ENCODE results near the gene SEMA5A. TPM values are rescaled to one million over a fixed set of nuclear protein-coding genes. Genes with fewer than 3 reads are reported as not detected.

Gene SEMA5A
- total and polyA plus RNA-seq, 2 of the 8 experiments (the other 6 are each of a cell fraction or from before 2014, with no cell fraction given): 5.3 to 8.9 TPM

DNA sequence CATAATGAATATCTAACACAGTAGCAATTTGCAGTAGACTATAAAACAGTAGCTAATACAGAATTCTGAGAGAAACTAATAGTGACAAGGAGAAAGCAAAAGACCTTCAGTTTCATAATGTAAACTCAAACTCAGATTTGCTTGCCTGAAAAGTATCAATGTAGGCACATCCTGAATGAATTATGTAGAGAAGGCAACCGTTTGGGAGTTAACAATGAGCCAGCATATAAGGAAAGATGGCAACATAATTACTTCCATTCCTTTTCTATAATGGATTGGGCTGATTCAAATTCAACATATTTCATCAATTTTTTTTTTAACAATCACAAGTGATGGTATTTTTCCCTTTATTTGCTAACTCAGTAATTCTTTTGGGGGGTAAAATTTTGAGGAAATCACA lies 261.6 kb downstream of the SEMA5A start:
- no peak overlapping the region for H2BK5ac ChIP-seq (ENCODE audit: low read depth, low read length)
- ChIA-PET POLR2A (ENCODE audit: partially characterized antibody) (no interaction called here), CTCF (ENCODE audit: partially characterized antibody) (interaction anchor here (0.7 to 1.7 kb wide), 3 partner anchors 17 to 657 kb away, joined by 3 to 5 read pairs (median 3); no protein-coding TSS in a partner anchor)
- DNase-seq (ENCODE audit: low read depth in 1 of 2, low spot score in 2 of 2) (no peak), FAIRE-seq (no peak)
- H3K14ac ChIP-seq (ENCODE audit: insufficient read length): no peak overlapping the region
- no peak overlapping the region for H4K8ac ChIP-seq (ENCODE audit: extremely low read depth, insufficient read depth, low read length)
- H3K27me3 ChIP-seq (replicated peaks in 1 of 4; ENCODE audit: control insufficient read depth in 3 of 4, extremely low read depth in 1 of 4, insufficient read depth in 3 of 4, low read length in 3 of 4): no peaks in the 10 kb centered on the region
- no peaks in the 10 kb centered on the region for H3K79me2 ChIP-seq (ENCODE audit: control insufficient read depth in 1 of 2, insufficient read depth in 2 of 2, low read length in 2 of 2)
- H3K4me1 ChIP-seq (replicated peaks in 1 of 4; ENCODE audit: control insufficient read depth in 3 of 4, insufficient read depth in 4 of 4, low read length in 3 of 4): no peaks in the 10 kb centered on the region
- no peak overlapping the region for H2BK15ac ChIP-seq (ENCODE audit: low read length)
- H3K9ac ChIP-seq (replicated peaks in 1 of 4; ENCODE audit: extremely low read depth in 1 of 4, low read depth in 3 of 4, low read length in 3 of 4): no peak overlapping the region
- no peak overlapping the region for H2BK20ac ChIP-seq (ENCODE audit: low read length)
- 87% methylated on average over 1 of the region's 1 CpG; no CpG with 5 or more reads in 1 of the 2 experiments for WGBS, 2 experiments (ENCODE audit: extremely low coverage in 1 of 2, insufficient coverage in 1 of 2, insufficient read length in 1 of 2, insufficient replicate concordance in 2 of 2, low coverage in 1 of 2, low lambda C conversion rate in 2 of 2, missing lambda C conversion rate in 1 of 2)
- H3K9me3 ChIP-seq (ENCODE audit: insufficient read depth in 2 of 2, low read depth in 1 of 2, low read length in 1 of 2): no peaks in the 10 kb centered on the region; a peak in 1 of 4 replicates
- H3K36me3 ChIP-seq (ENCODE audit: control insufficient read depth in 2 of 4, insufficient read depth in 4 of 4, low read length in 3 of 4): no peaks in the 10 kb centered on the region
- H2BK12ac ChIP-seq (ENCODE audit: low read depth, low read length): no peak overlapping the region
- H3K56ac ChIP-seq (replicated peaks; ENCODE audit: insufficient read length, low read depth, low read length): no peak overlapping the region
- no peak overlapping the region for H3K18ac ChIP-seq (ENCODE audit: extremely low read depth, low read length)
- no peaks in the 10 kb centered on the region for H4K20me1 ChIP-seq (replicated peaks in 1 of 2; ENCODE audit: control insufficient read depth in 1 of 2, insufficient read depth in 2 of 2, low read length in 2 of 2)
- H2AFZ ChIP-seq (ENCODE audit: low read length): no peak overlapping the region
- no peaks in the 10 kb centered on the region for H3K23me2 ChIP-seq (ENCODE audit: low read depth, low read length)
- H3K27ac ChIP-seq (ENCODE audit: low read depth, low read length): no peak overlapping the region
- no peak overlapping the region for H3K23ac ChIP-seq (ENCODE audit: insufficient read length)
- no peak overlapping the region for H3K4ac ChIP-seq (replicated peaks; ENCODE audit: insufficient read length, low read depth, low read length)
- no peak overlapping the region for H4K91ac ChIP-seq (replicated peaks; ENCODE audit: insufficient read length, low read length)
- no peak overlapping the region for H2AK5ac ChIP-seq (ENCODE audit: low read depth, low read length)
- no peaks in the 10 kb centered on the region; the same call in 1 of the 2 replicates for H3K79me1 ChIP-seq (ENCODE audit: low read depth, low read length)
- no peak overlapping the region for H3K4me3 ChIP-seq (ENCODE audit: extremely low read depth in 1 of 4, insufficient read depth in 2 of 4, low read depth in 3 of 4, low read length in 4 of 4)
- no peak overlapping the region for H2BK120ac ChIP-seq (replicated peaks; ENCODE audit: low read depth, low read length)
- no peak overlapping the region for H3K4me2 ChIP-seq (ENCODE audit: insufficient read depth in 1 of 2, low read depth in 2 of 2, low read length in 2 of 2)
- H4K5ac ChIP-seq (ENCODE audit: insufficient read length, low read depth, low read length): no peak overlapping the region
- TF ChIP-seq SIRT6 (IDR thresholded peaks at IDR 0.05; ENCODE audit: low read length): no peak
- no peak for TF ChIP-seq SIN3A (conservative IDR thresholded peaks at IDR 0.05 in 1 of 2, IDR thresholded peaks at IDR 0.05 in 1 of 2; ENCODE audit: low read depth in 1 of 2, low read length in 2 of 2)
- TF ChIP-seq BRCA1 (IDR thresholded peaks at IDR 0.05; ENCODE audit: low read depth, low read length): no peak
- TF ChIP-seq USF2 (IDR thresholded peaks at IDR 0.05; ENCODE audit: low read length): no peak
- TF ChIP-seq TCF12 (IDR thresholded peaks at IDR 0.05; ENCODE audit: low read depth, low read length): no peak
- TF ChIP-seq SP4 (IDR thresholded peaks at IDR 0.05; ENCODE audit: low read length): no peak
- TF ChIP-seq POLR2AphosphoS5 (IDR thresholded peaks at IDR 0.05; ENCODE audit: low read depth, low read length): no peak
- no peak for TF ChIP-seq KDM4A (IDR thresholded peaks at IDR 0.05; ENCODE audit: low read depth, low read length, severe bottlenecking)
- TF ChIP-seq GTF2F1 (IDR thresholded peaks at IDR 0.05; ENCODE audit: borderline replicate concordance, low read depth, low read length): no peak
- TF ChIP-seq RNF2 (IDR thresholded peaks at IDR 0.05; ENCODE audit: borderline replicate concordance, low read depth, low read length, missing control alignments, poor library complexity, severe bottlenecking): no peak

All from H1 (cell line).